ENCODE measurements around the gene SLC25A40.

Gene SLC25A40

DNA sequence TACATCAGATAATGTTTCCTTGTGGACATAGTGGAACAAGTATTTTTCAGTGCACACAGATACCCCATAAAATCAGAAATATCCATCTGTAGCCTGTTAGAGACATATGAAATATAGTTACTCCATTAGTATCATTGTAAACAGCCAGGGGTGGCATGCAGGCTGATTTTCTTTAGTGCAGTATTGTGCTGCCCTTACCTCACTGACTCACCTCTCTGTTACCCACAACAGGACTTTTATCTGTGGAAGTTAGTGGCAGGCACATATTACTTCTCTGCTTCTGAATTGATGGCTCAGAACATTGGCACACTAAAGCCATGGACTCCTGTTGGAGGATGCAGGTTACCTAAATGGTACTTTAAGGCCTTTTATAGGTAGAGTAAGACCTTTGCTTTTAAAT lies 70.0 kb downstream of the SLC25A40 start:
- in situ Hi-C loops (cut with HindIII; ENCODE audit: low pct_ligation_motif_present, low pct_unique_long_range_greater_than_20kb, low sequenced_read_pairs) = no loop called here

DNA sequence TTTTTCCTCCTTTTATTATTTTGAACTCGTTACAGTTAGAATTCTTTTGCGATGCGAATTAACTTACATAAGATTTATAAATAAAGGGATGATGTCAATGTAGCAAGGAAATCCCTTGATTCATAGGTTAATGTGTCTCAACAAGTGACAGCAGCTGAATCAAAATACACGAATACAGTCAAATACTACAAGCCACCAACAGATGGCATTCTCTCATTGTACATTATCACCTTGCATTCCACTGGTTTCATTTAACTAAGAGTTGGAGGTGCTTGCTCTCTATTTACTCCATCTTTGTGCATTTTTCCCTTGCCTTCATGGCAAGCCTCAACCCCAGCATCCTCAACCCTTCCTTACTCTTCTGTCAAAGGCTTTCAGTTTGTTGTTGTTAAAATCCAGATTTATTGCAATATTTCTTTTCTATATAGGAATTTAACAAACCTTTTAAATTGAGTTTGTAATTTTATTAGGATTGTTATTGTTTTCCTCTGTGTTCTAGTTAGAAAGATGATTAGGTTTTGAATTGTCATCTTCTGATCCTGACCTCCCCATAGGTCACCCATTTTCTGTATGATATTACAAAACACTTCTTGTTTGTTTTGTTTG lies 78.3 kb downstream of the SLC25A40 start:
- in situ Hi-C loops (cut with HindIII; ENCODE audit: low pct_ligation_motif_present, low pct_unique_long_range_greater_than_20kb, low sequenced_read_pairs) = no loop called here

More for the DNA sequence above, 70.0 kb downstream of the SLC25A40 start:
- DNase-seq = no peak

GRCh38 chr7:87797395-87797794 lies 78.8 kb downstream of the SLC25A40 start:
- in situ Hi-C loops (cut with HindIII; ENCODE audit: low pct_ligation_motif_present, low pct_unique_long_range_greater_than_20kb, low sequenced_read_pairs) = no loop called here

More for the DNA sequence above, 78.3 kb downstream of the SLC25A40 start:
- DNase-seq = peak; percentile 81

GRCh38 chr7:87785368-87785995 lies 90.7 kb downstream of the SLC25A40 start:
- in situ Hi-C loops (cut with HindIII; ENCODE audit: low pct_ligation_motif_present, low pct_unique_long_range_greater_than_20kb, low sequenced_read_pairs) = no loop called here
- no peak for DNase-seq

More at GRCh38 chr7:87797395-87797794, 78.8 kb downstream of the SLC25A40 start:
- no peak for DNase-seq

GRCh38 chr7:87784424-87784823 lies 91.7 kb downstream of the SLC25A40 start:
- peak; percentile 16 for DNase-seq
- in situ Hi-C loops (cut with HindIII; ENCODE audit: low pct_ligation_motif_present, low pct_unique_long_range_greater_than_20kb, low sequenced_read_pairs) = no loop called here
